ENCODE results near the gene CDH23.

Gene CDH23

GRCh38 chr10:71715026-71715425 lies 318.3 kb downstream of the CDH23 start:
- peak; percentile 32 for DNase-seq

- no peak for DNase-seq
Observed at GRCh38 chr10:71715860-71716259, 319.1 kb downstream of the CDH23 start.

- DNase-seq, result no peak
Observed at GRCh38 chr10:71716426-71716825, 319.7 kb downstream of the CDH23 start.

- no peak for DNase-seq
Observed at GRCh38 chr10:71717056-71717455, 320.3 kb downstream of the CDH23 start.

GRCh38 chr10:71717551-71717951 lies 320.8 kb downstream of the CDH23 start:
- DNase-seq, result no peak

GRCh38 chr10:71718165-71718698 lies 321.5 kb downstream of the CDH23 start:
- no peak for DNase-seq

- DNase-seq, result no peak
Observed at GRCh38 chr10:71719042-71719441, 322.3 kb downstream of the CDH23 start.

- DNase-seq, result no peak
Observed at GRCh38 chr10:71719464-71720201, 322.9 kb downstream of the CDH23 start, which contains the start of gene C10orf105. Gene C10orf105 (minus strand): TSS chr10:71719778. CDS start chr10:71716337, 3,441 bp downstream.

GRCh38 chr10:71720288-71720687 lies 323.6 kb downstream of the CDH23 start:
- DNase-seq, result no peak

GRCh38 chr10:71721313-71721712 lies 324.6 kb downstream of the CDH23 start:
- DNase-seq, result no peak

- no peak for DNase-seq
Observed at GRCh38 chr10:71722849-71723248, 326.1 kb downstream of the CDH23 start.

GRCh38 chr10:71723311-71723710 lies 326.6 kb downstream of the CDH23 start:
- no peak for DNase-seq

GRCh38 chr10:71724539-71724938 lies 327.8 kb downstream of the CDH23 start:
- DNase-seq, result no peak

GRCh38 chr10:71725249-71725648 lies 328.5 kb downstream of the CDH23 start:
- no peak for DNase-seq

- no peak for DNase-seq
Observed at GRCh38 chr10:71725998-71726579, 329.4 kb downstream of the CDH23 start.

GRCh38 chr10:71726580-71727104 lies 329.9 kb downstream of the CDH23 start:
- no peak for DNase-seq

- DNase-seq, result no peak
Observed at GRCh38 chr10:71727105-71727737, 330.5 kb downstream of the CDH23 start.

GRCh38 chr10:71727738-71728737 lies 331.3 kb downstream of the CDH23 start:
- DNase-seq, result peak; percentile 65

- DNase-seq, result no peak
Observed at GRCh38 chr10:71729161-71729636, 332.5 kb downstream of the CDH23 start.

GRCh38 chr10:71731791-71732190 lies 335.1 kb downstream of the CDH23 start:
- no peak for DNase-seq

- no peak for DNase-seq
Observed at GRCh38 chr10:71734797-71735196, 338.1 kb downstream of the CDH23 start.
